Gastrocnemius medialis (tissue), 4 donors: Measurements from ENCODE around the gene DOCK10.

Experiments used
- POLR2A ChIP-seq, 2 donors: fragments of 450-650 bp; IDR thresholded peaks; one replicate each; pipeline ENCODE4 v1.6.1; 2017; ENCODE audit warnings: antibody characterized with exemption in 2 of 2, mild to moderate bottlenecking in 2 of 2, moderate library complexity in 2 of 2
- TF ChIP-seq, protein P1 (sequence below), 5 experiments: fragments of 450-650 bp in 3 of 5; fragments of 200-600 bp in 2 of 5; sonication (generic) in 2 of 5; IDR thresholded peaks in 4 of 5; conservative IDR thresholded peaks in 1 of 5; 1 replicate in 4 of 5; 2 replicates in 1 of 5; pipeline ENCODE4 v1.5.1; 2016 to 2019; ENCODE audit warnings: antibody characterized with exemption in 5 of 5, mild to moderate bottlenecking in 3 of 5, moderate library complexity in 3 of 5

DNA sequence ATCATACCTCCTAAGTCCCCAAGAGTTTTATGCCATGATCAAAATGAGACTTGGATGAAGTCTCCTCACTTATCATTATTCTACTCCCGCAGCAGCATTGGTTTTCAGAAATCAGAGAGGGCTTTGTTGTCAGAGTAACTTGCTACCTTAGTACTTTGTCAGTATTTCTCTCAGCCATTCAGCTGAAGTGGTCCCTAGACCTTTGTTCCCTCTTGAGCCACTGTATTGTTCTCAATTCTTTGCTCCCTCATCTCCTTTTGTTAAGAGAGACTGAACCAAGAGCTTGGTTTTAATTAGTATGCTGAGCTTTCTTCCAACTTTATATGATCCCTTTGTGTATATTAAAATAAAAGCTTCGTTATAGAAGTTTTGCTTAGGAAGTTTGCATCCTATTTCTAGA is 133.4 kb downstream of the DOCK10 start:
- TF ChIP-seq, protein P1, sequence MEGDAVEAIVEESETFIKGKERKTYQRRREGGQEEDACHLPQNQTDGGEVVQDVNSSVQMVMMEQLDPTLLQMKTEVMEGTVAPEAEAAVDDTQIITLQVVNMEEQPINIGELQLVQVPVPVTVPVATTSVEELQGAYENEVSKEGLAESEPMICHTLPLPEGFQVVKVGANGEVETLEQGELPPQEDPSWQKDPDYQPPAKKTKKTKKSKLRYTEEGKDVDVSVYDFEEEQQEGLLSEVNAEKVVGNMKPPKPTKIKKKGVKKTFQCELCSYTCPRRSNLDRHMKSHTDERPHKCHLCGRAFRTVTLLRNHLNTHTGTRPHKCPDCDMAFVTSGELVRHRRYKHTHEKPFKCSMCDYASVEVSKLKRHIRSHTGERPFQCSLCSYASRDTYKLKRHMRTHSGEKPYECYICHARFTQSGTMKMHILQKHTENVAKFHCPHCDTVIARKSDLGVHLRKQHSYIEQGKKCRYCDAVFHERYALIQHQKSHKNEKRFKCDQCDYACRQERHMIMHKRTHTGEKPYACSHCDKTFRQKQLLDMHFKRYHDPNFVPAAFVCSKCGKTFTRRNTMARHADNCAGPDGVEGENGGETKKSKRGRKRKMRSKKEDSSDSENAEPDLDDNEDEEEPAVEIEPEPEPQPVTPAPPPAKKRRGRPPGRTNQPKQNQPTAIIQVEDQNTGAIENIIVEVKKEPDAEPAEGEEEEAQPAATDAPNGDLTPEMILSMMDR (IDR thresholded peaks at IDR 0.05 in 4 of 5, conservative IDR thresholded peaks at IDR 0.05 in 1 of 5) = no peak
- TF ChIP-seq POLR2A (IDR thresholded peaks at IDR 0.05) = no peak
